Cardiac muscle cell (in vitro differentiated cells and primary cell): ENCODE data around the gene HSPBP1. TPM values are rescaled to one million over a fixed set of nuclear protein-coding genes. Genes with fewer than 3 reads are reported as not detected.

Experiments used
- DNase-seq, 2 donors: peaks; one replicate each; pipeline versions ENCODE4 v3.0.0 to v3.0.0-alpha.2; 2010 to 2017; ENCODE audit warnings: low read depth in 1 of 2, low spot score in 1 of 2
- H3K27ac ChIP-seq: fragments of 200-600 bp; sonication (generic); 2 replicates; pipeline ENCODE4 v1.5.1; 2016
- H3K27me3 ChIP-seq: fragments of 200-600 bp; sonication (generic); 2 replicates; pipeline ENCODE4 v1.6.0; 2016; ENCODE audit warnings: control low read depth
- H3K36me3 ChIP-seq: fragments of 200-600 bp; sonication (generic); 2 replicates; pipeline ENCODE4 v1.5.1; 2016; ENCODE audit warnings: control low read depth
- H3K4me1 ChIP-seq: fragments of 200-600 bp; sonication (generic); 2 replicates; pipeline ENCODE4 v1.8.1; 2017; ENCODE audit warnings: low read depth, mild to moderate bottlenecking, mixed run types
- H3K4me3 ChIP-seq: fragments of 200-600 bp; sonication (generic); 2 replicates; pipeline ENCODE4 v1.5.1; 2016; ENCODE audit warnings: mild to moderate bottlenecking
- H3K9me3 ChIP-seq: fragments of 200-600 bp; sonication (generic); 2 replicates; pipeline ENCODE4 v1.5.1; 2017; ENCODE audit warnings: low read depth, mild to moderate bottlenecking, control low read depth
- polyA plus RNA-seq: library from polyadenylated mRNA; unstranded; fragments of >200 nt; fragmentation: Nextera tagmentation; extraction: Ambion mirVana; gene quantifications from 2 replicates; pipeline ENCODE4 v1.2.1, GENCODE V29; 2016
- total RNA-seq: library from RNA; depleted of rRNA; stranded (reverse); fragments of >200 nt; gene quantifications from 2 replicates; pipeline ENCODE4 v1.2.3, GENCODE V29; 2016
- TF ChIP-seq, protein P1 (sequence below): IDR thresholded peaks from 2 replicates; pipeline ENCODE4 v1.5.1; 2012; ENCODE audit warnings: low read depth, mild to moderate bottlenecking, low read length

The HSPBP1 gene
- total and polyA plus RNA-seq, 2 experiments from 2014 or later = 47.2 to 123 TPM

DNA sequence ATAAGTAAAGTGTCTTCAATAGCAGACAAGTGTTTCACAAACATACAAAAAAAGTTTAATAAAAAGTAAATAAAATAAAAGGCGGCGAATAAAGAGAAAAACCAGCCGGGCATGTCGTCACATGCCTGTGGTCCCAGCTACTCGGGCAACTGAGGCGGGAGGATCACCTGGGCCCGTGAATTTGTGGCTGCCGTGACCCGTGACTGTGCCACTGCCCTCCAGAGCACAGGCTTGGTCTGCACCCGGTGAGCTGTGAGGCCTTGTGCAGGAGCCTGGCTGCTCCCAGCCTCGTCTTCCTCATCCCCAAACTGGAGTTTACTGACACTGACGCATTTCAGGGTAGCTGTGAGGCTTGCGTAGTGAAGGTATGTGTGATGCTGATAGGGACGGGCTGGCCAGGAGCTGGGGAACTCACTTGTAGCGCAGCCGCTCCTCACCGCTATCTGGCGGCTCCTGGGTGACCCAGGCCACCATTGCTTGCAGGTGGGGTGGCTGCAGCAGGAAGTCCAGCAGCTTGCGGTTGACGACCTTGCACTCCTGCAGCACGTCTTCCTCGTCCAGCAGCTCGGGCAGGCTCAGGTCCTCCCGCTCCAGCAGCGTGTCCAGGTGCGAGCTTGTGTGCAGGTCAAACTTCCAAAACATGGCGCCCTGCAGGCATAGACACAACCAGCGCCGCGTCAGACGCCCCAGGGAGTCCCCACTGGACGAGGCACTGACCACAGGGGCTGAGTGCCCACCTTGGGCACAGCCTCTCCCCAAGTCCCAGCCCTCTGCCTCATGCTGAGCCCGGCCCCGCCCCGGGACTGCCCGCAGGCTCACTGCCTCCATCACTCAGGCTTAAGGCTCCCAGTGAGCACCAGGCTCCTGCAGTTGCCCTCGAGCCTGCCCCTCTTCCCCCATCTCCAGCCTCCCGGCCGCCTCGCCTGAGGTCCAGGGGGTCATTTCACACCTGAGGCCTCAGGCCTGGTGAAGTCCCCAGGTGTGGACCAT, 33.2 kb downstream of the HSPBP1 start:
- DNase-seq = no peak
- TF ChIP-seq, protein P1, sequence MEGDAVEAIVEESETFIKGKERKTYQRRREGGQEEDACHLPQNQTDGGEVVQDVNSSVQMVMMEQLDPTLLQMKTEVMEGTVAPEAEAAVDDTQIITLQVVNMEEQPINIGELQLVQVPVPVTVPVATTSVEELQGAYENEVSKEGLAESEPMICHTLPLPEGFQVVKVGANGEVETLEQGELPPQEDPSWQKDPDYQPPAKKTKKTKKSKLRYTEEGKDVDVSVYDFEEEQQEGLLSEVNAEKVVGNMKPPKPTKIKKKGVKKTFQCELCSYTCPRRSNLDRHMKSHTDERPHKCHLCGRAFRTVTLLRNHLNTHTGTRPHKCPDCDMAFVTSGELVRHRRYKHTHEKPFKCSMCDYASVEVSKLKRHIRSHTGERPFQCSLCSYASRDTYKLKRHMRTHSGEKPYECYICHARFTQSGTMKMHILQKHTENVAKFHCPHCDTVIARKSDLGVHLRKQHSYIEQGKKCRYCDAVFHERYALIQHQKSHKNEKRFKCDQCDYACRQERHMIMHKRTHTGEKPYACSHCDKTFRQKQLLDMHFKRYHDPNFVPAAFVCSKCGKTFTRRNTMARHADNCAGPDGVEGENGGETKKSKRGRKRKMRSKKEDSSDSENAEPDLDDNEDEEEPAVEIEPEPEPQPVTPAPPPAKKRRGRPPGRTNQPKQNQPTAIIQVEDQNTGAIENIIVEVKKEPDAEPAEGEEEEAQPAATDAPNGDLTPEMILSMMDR = no peak
- Histone ChIP-seq H3K27me3 (no peaks in the 10 kb centered on the region), H3K4me3 (no peak overlapping the region), H3K4me1 (peaks cover 9% of the 10 kb centered on the region), H3K36me3 (peaks cover 37% of the 10 kb centered on the region), H3K9me3 (no peaks in the 10 kb centered on the region), H3K27ac (no peak overlapping the region)

DNA sequence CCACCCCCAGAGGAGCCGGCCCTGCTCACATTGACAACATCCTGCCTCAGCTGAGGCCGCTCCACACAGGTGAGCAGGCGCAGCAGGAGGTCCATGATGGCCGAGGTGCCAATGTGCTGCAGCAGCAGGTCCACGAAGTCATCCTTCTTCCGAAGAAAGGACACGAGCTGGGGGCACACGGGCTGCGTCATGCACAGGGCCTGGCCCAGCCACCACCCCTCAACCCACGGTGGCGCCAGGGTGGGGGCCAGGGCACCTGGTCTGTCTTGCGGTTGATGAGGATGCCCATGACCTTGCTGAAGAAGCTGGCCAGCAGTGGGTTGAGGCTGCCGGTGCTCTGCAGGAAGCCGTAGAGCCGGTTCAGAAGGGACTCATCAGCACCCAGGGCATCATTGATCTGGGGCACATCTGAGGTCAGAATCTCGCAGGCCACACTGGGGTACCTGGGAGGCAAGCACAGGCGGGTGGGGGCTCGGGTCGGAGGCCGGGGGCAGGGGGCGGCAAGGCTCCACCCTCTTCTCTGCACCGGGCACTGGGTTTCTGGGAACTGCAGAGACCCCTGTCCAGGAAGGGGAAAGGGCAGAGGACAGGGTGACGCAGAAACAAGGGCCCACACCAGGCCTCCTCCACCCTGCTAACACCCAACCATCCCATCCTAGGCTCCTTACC, 34.5 kb downstream of the HSPBP1 start:
- Histone ChIP-seq H3K27ac (no peak overlapping the region), H3K36me3 (peaks cover 47% of the 10 kb centered on the region), H3K4me3 (no peak overlapping the region), H3K27me3 (no peaks in the 10 kb centered on the region), H3K4me1 (peaks cover 9% of the 10 kb centered on the region), H3K9me3 (no peaks in the 10 kb centered on the region)
- TF ChIP-seq, protein P1 = no peak
- no peak for DNase-seq

DNA sequence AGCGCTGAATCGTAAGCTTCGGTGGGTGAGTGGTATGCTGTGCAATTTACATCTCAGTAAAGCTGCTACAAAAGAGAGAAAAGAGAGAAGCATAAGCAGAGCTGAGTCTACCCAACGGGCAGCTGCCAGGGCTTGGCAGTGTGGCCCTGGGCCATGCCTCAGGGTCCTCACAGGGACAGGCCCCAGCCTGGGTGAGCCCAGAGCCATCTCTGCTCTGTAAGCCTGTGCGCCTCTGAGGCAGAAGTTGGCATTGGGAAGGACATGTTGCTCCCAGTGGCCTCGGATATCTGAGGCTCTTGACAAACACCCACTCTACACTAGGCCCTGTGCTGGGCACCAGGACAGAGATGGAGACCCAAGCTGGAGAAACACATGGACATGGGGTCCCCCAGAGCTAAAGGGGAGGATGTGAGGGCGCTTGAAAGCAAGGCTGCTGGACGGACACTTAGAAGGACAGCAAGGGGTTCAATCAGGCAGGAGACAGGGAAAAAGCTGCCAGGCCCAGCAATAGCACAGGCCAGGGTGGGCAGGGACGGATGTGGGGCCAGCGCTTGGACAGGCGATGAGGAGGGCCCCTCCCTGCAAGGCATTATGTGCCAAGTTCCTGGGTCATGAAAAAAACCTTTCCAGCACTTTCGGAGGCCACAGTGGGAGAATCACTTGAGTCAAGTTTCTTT, 35.8 kb downstream of the HSPBP1 start:
- DNase-seq = no peak
- TF ChIP-seq, protein P1 = no peak
- Histone ChIP-seq H3K9me3 (no peaks in the 10 kb centered on the region), H3K4me1 (peaks cover 9% of the 10 kb centered on the region), H3K36me3 (peaks cover 56% of the 10 kb centered on the region), H3K4me3 (no peak overlapping the region), H3K27ac (no peak overlapping the region), H3K27me3 (no peaks in the 10 kb centered on the region)

DNA sequence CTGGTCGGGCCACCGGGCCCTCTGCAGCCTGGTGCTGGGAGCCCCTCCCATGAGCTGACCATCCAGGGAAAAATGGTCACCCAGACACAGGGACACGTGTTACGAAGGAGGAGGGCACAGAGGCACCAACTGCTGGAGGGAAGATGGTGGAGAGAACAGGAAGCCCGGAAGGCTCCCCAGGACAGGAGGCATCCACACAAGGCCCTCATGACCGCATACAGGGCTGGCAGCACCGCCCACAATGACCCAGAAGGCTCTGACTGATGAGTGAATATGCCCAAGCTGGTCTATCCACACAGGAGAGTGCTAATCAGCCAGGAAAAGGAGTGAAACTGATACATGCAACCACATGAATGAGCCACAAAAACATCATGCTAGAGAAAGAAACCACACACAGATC, 37.4 kb downstream of the HSPBP1 start:
- Histone ChIP-seq H3K4me3 (no peak overlapping the region), H3K27me3 (no peaks in the 10 kb centered on the region), H3K4me1 (no peaks in the 10 kb centered on the region), H3K9me3 (no peaks in the 10 kb centered on the region), H3K27ac (no peak overlapping the region), H3K36me3 (peaks cover 68% of the 10 kb centered on the region)
- DNase-seq = no peak
- TF ChIP-seq, protein P1 = no peak

DNA sequence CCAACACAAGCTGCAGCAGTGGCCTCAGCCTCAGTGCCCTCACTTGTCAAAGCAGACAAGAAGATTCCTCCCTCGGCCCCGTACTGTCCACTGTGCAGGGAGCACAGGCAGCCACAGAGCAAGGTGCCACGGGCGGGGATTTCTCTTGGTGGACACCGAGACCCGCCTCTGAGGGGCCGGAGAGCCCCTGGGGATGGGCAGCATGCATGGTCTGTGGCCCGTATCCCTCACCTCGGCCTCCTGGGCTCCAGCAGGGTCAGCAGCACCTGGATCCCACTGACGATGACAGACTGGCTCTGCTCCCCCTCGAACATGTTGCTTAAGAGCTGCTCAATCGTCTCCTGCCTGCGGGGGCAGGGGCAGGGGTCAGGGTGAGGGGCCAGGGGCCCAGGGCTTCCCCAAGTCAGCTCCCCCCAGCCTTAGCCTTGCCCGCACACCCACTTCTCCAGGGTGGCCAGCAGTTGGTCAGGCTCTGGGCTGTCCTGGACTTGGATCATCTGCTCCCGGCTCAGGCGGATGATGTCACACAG, 37.9 kb downstream of the HSPBP1 start:
- no peak for DNase-seq
- H3K4me1 ChIP-seq = no peaks in the 10 kb centered on the region
- no peak overlapping the region for H3K4me3 ChIP-seq
- TF ChIP-seq, protein P1 = no peak
- H3K36me3 ChIP-seq = peaks cover 73% of the 10 kb centered on the region
- H3K27me3 ChIP-seq = no peaks in the 10 kb centered on the region
- H3K27ac ChIP-seq = no peak overlapping the region
- H3K9me3 ChIP-seq = no peaks in the 10 kb centered on the region
